PC-9 (cell line): ENCODE data around the gene BANP.

ENCODE experiments used
- EZH2 ChIP-seq: fragments of 200-600 bp; sonication (generic); IDR thresholded peaks from 2 replicates; pipeline ENCODE4 v1.8.0; 2017; ENCODE audit warnings: antibody characterized with exemption, low read depth
- TF ChIP-seq, protein P1 (sequence below): fragments of 200-600 bp; sonication (generic); conservative IDR thresholded peaks from 2 replicates; pipeline ENCODE4 v1.6.1; 2017; ENCODE audit warnings: mixed run types, antibody characterized with exemption, mild to moderate bottlenecking, moderate library complexity

DNA sequence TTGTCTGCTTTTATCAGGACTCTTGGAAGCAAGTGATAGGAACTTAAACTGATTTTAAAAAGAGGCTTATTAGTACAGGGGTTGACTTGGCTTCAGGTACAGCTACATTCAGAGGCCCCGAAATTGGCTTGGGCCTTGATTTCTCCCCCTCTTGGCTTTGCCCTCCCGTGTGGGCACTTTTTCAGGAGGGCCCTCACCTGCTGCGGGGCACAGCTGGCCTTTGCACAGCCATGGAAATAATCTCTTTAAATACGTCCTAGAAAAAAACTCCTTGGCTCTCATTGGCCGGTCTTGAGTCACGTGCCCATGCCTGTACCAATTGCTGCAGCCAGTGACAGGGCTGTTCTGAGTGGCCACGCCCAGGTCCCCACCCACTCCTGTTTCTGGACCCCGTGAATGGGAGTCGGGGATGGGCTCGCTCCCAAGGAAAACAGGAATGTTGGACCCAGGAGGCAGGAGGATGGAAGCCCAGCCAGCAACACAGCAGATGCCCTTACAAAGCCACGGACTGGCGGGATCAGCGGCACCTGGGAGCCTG, 29.9 kb upstream of the BANP start:
- no peak for TF ChIP-seq EZH2
- TF ChIP-seq, protein P1, sequence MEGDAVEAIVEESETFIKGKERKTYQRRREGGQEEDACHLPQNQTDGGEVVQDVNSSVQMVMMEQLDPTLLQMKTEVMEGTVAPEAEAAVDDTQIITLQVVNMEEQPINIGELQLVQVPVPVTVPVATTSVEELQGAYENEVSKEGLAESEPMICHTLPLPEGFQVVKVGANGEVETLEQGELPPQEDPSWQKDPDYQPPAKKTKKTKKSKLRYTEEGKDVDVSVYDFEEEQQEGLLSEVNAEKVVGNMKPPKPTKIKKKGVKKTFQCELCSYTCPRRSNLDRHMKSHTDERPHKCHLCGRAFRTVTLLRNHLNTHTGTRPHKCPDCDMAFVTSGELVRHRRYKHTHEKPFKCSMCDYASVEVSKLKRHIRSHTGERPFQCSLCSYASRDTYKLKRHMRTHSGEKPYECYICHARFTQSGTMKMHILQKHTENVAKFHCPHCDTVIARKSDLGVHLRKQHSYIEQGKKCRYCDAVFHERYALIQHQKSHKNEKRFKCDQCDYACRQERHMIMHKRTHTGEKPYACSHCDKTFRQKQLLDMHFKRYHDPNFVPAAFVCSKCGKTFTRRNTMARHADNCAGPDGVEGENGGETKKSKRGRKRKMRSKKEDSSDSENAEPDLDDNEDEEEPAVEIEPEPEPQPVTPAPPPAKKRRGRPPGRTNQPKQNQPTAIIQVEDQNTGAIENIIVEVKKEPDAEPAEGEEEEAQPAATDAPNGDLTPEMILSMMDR, result no peak
